Effector memory CD8-positive, alpha-beta T cell (primary cell): Measurements from ENCODE around the gene RAMP3.
"Not testable (repeated sequence)": the region's sequence is repeated elsewhere in the genome, so short reads cannot be mapped to it uniquely, and the experiment has no call there.

Source experiments
- ATAC-seq: fragments of 150-1000 bp; cut with Tn5 transposase; replicated peaks from 2 replicates; pipeline ENCODE4 v1.10.0; 2021; ENCODE audit warnings: mild to moderate bottlenecking, moderate library complexity
- DNase-seq, 3 experiments: peaks; one replicate each; pipeline ENCODE4 v3.0.0; 2021
- H3K27ac Mint-ChIP-seq, 2 donors: one replicate each; pipeline ENCODE4 v1.8.0; 2022; ENCODE audit warnings: mild to moderate bottlenecking in 2 of 2, mixed read lengths in 2 of 2, moderate library complexity in 2 of 2
- H3K27me3 Mint-ChIP-seq, 2 donors: one replicate each; pipeline ENCODE4 v1.8.0; 2022; ENCODE audit warnings: mixed read lengths in 2 of 2
- H3K36me3 Mint-ChIP-seq: one replicate; pipeline ENCODE4 v1.8.0; 2022; ENCODE audit warnings: mild to moderate bottlenecking, moderate library complexity, mixed read lengths; ENCODE audit not compliant: insufficient read depth
- H3K4me1 Mint-ChIP-seq, 2 donors: one replicate each; pipeline ENCODE4 v1.8.0; 2022; ENCODE audit warnings: low read depth in 2 of 2, mixed read lengths in 2 of 2
- H3K4me3 Mint-ChIP-seq, 2 donors: one replicate each; pipeline ENCODE4 v1.8.0; 2022; ENCODE audit warnings: mild to moderate bottlenecking in 2 of 2, mixed read lengths in 2 of 2, moderate library complexity in 2 of 2
- H3K9me3 Mint-ChIP-seq, 2 donors: one replicate each; pipeline ENCODE4 v1.8.0; 2022; ENCODE audit warnings: mixed read lengths in 2 of 2

The RAMP3 gene

DNA sequence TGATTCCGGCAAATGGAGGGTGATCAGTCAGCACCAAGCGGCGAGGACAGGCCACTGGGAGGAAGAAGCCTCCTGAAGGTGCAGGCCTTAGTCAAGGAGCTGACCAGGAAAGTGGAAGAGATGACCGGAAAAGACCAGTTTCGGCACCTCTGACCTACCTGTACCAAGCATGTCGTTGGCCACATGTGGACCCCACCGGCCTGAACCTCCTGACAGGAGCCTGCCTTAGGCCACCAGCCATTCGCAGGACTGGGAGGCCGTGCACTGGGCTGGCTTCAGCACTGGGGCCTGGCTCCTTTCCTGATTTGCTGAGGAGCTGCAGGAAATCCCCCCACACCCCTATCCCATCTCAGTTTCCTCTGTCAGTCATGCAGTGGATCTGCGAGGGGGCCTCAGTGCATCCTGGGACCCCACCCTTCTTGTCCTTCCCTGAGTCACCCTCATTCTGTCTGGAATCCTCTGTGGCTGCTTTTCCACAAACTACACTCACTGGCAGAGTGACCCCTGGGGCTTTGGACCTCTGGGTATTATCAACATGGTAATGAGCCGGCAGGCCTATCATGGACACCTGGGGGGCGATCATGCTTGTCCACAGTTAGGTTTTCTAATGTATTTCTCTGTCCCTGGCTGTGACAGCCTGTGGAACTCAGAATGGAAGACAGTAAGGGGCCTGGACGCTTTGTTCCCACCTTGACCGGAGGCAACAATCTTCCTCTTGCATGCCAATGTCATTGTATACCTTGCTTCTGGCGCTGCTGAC, 33.0 kb downstream of the RAMP3 start:
- no peaks in the 10 kb centered on the region for H3K9me3 Mint-ChIP-seq
- no peak overlapping the region for H3K27ac Mint-ChIP-seq
- H3K4me1 Mint-ChIP-seq: peaks cover 0 to 2% of the 10 kb centered on the region in 2 donors
- H3K4me3 Mint-ChIP-seq: no peak overlapping the region
- DNase-seq: no peak
- H3K36me3 Mint-ChIP-seq: no peaks in the 10 kb centered on the region
- no peak for ATAC-seq
- peaks cover 45 to 74% of the 10 kb centered on the region in 2 donors for H3K27me3 Mint-ChIP-seq

DNA sequence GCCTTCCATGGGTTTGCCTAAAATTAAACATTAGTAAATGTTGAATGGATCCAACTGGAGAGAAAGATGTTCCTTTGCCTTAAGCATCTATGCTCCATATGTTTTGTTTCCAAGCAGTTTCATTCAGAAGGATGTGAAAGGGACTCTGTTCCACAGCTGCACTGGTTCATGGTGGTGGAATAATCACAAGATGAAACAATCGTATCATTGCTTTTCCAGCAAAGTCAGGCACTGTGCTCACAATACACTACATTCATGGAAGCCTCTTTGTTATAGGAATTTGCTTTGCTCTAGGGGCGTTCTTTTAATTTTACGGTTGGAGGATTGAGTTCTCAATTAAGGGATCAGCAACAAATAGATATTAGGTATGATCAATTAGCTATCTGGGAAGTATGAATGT, 33.8 kb downstream of the RAMP3 start:
- DNase-seq (no peak), ATAC-seq (no peak)
- Mint-ChIP-seq H3K9me3 (no peaks in the 10 kb centered on the region), H3K4me1 (peaks cover 0 to 2% of the 10 kb centered on the region in 2 donors), H3K27me3 (peaks cover 49 to 73% of the 10 kb centered on the region in 2 donors), H3K36me3 (no peaks in the 10 kb centered on the region), H3K27ac (no peak overlapping the region), H3K4me3 (no peak overlapping the region)

GRCh38 chr7:45192621-45193041, 35.0 kb downstream of the RAMP3 start:
- no peak for ATAC-seq
- H3K9me3 Mint-ChIP-seq: no peaks in the 10 kb centered on the region
- H3K36me3 Mint-ChIP-seq: no peaks in the 10 kb centered on the region
- no peak overlapping the region for H3K27ac Mint-ChIP-seq
- peaks cover 51 to 74% of the 10 kb centered on the region in 2 donors for H3K27me3 Mint-ChIP-seq
- DNase-seq: no peak
- H3K4me1 Mint-ChIP-seq: peaks cover 0 to 2% of the 10 kb centered on the region in 2 donors
- H3K4me3 Mint-ChIP-seq: no peak overlapping the region

GRCh38 chr7:45193828-45194227, 36.2 kb downstream of the RAMP3 start:
- H3K4me1 Mint-ChIP-seq: peaks cover 0 to 2% of the 10 kb centered on the region in 2 donors
- H3K27ac Mint-ChIP-seq: no peak overlapping the region
- H3K9me3 Mint-ChIP-seq: no peaks in the 10 kb centered on the region
- peaks cover 56 to 78% of the 10 kb centered on the region in 2 donors for H3K27me3 Mint-ChIP-seq
- DNase-seq (no peak), ATAC-seq (no peak)
- H3K4me3 Mint-ChIP-seq: no peak overlapping the region
- no peaks in the 10 kb centered on the region for H3K36me3 Mint-ChIP-seq

DNA sequence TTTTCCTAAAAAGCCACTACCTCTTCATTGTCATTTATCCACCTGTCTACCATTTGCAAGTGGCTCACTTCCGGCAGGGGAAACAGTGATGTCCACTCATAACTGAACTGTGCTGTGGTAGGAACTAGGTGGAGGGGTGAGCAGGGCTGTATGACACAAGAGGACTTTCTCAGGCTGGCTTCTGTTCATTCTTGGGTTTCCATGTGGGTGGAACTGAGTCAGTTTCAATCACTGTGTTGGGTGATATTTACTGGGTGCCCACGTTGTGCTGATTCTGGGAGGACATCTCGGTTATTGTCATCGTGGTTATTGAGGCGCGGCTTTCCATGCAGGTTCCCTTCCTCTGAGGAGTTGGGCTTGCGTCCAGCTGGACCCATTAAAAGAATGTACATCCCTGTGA, 38.8 kb downstream of the RAMP3 start:
- Mint-ChIP-seq H3K4me1 (peaks cover 0 to 2% of the 10 kb centered on the region in 2 donors), H3K27ac (no peak overlapping the region), H3K36me3 (no peaks in the 10 kb centered on the region), H3K9me3 (no peaks in the 10 kb centered on the region), H3K27me3 (peaks cover 52 to 71% of the 10 kb centered on the region in 2 donors), H3K4me3 (no peak overlapping the region)
- no peak for DNase-seq
- no peak for ATAC-seq

GRCh38 chr7:45197461-45197860, 39.9 kb downstream of the RAMP3 start:
- DNase-seq (no peak), ATAC-seq (no peak)
- peaks cover 43 to 60% of the 10 kb centered on the region in 2 donors for H3K27me3 Mint-ChIP-seq
- no peak overlapping the region for H3K4me3 Mint-ChIP-seq
- H3K9me3 Mint-ChIP-seq: no peaks in the 10 kb centered on the region
- no peaks in the 10 kb centered on the region for H3K36me3 Mint-ChIP-seq
- H3K27ac Mint-ChIP-seq: no peak overlapping the region
- H3K4me1 Mint-ChIP-seq: peaks cover 0 to 2% of the 10 kb centered on the region in 2 donors

DNA sequence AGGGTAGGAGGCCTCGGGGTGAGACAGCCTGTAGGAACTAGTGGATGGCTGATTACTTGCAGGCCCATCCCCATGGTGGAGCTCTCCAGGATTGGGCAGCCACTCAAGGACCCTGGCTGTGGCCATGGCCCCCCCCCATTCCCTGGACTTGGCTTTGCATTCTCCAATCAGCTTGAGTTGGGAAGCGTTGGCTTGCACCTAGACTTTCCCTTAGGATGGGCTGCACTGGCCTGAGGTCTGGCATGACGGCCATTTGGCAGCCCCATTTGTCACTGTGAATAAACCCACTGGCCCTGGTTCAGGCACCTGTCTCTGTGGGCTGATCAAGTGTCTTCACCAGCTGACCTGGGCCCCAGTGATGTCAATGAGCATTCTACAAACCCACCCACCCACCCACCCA, 41.4 kb downstream of the RAMP3 start:
- no peak overlapping the region for H3K4me3 Mint-ChIP-seq
- no peaks in the 10 kb centered on the region for H3K4me1 Mint-ChIP-seq
- no peaks in the 10 kb centered on the region for H3K36me3 Mint-ChIP-seq
- H3K27me3 Mint-ChIP-seq: peaks cover 37 to 46% of the 10 kb centered on the region in 2 donors
- no peak for ATAC-seq
- DNase-seq: no peak
- H3K27ac Mint-ChIP-seq: no peak overlapping the region
- H3K9me3 Mint-ChIP-seq: no peaks in the 10 kb centered on the region

- Mint-ChIP-seq H3K9me3 (no peaks in the 10 kb centered on the region), H3K27ac (no peak overlapping the region), H3K27me3 (peaks cover 35 to 41% of the 10 kb centered on the region in 2 donors), H3K4me1 (peaks cover 0 to 3% of the 10 kb centered on the region in 2 donors), H3K36me3 (no peaks in the 10 kb centered on the region), H3K4me3 (no peak overlapping the region)
- no peak for ATAC-seq
- no peak for DNase-seq
Observed at GRCh38 chr7:45199506-45199905, 41.9 kb downstream of the RAMP3 start.

DNA sequence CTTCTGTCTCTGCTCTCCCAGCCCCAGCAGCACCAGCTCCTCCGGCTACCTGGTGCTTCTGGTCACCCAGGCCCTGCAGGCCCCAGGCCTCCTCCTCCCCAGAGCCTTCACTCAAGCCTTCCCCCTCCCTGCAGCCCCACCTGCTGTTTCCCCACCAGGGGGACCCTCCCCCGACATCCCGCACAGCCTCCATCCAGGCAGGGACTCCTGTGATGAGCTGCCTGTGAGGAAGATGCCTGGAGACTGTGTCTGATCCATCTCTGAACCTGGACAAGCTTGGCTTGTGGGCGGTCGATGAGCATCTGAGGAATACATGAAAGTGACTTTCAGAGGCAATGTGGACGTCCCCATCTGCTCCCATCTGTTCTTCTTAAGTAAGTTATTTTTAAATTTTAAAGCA, 45.0 kb downstream of the RAMP3 start:
- Mint-ChIP-seq H3K9me3 (no peaks in the 10 kb centered on the region), H3K27ac (no peak overlapping the region), H3K4me3 (no peak overlapping the region), H3K36me3 (no peaks in the 10 kb centered on the region), H3K27me3 (peaks cover 18 to 28% of the 10 kb centered on the region in 2 donors), H3K4me1 (peaks cover 0 to 9% of the 10 kb centered on the region in 2 donors)
- DNase-seq (no peak), ATAC-seq (no peak)

- DNase-seq: no peak
- Mint-ChIP-seq H3K36me3 (no peaks in the 10 kb centered on the region), H3K4me3 (no peak overlapping the region), H3K9me3 (no peaks in the 10 kb centered on the region), H3K4me1 (peaks cover 0 to 9% of the 10 kb centered on the region in 2 donors), H3K27me3 (peaks cover 16 to 25% of the 10 kb centered on the region in 2 donors), H3K27ac (no peak overlapping the region)
- no peak for ATAC-seq
Observed at GRCh38 chr7:45203036-45203435, 45.4 kb downstream of the RAMP3 start.

GRCh38 chr7:45203459-45203858, 45.9 kb downstream of the RAMP3 start:
- peaks cover 0 to 9% of the 10 kb centered on the region in 2 donors for H3K4me1 Mint-ChIP-seq
- no peak overlapping the region for H3K27ac Mint-ChIP-seq
- ATAC-seq (no peak), DNase-seq (no peak)
- H3K27me3 Mint-ChIP-seq: peaks cover 19 to 29% of the 10 kb centered on the region in 2 donors
- H3K9me3 Mint-ChIP-seq: no peaks in the 10 kb centered on the region
- no peak overlapping the region for H3K4me3 Mint-ChIP-seq
- no peaks in the 10 kb centered on the region for H3K36me3 Mint-ChIP-seq

DNA sequence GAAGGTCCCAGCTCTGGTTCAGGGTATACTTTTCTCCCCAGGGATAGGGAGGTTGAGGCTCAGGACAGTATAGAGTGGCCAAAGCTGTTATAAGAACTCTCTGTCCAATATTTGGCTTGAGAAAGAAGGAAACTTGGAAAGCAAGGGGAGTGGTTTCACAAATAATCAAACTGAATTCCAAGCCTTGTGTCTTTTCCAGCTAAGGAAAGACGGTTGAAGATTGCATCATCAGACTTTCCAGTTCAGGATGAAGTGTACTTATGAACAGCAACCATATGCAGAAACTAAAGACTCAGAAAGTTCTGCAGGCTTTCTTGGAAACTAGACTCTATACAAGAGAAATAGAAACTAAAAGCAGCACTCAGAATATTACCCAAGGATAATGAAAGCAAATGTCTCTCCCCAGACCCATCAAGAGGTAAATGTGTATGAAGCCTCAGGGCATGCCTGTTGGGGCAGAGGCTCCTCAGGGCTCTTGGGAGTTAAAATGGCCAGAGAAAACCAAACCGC, 46.4 kb downstream of the RAMP3 start:
- Mint-ChIP-seq H3K27me3 (peaks cover 24 to 34% of the 10 kb centered on the region in 2 donors), H3K36me3 (no peaks in the 10 kb centered on the region), H3K4me1 (peaks cover 0 to 9% of the 10 kb centered on the region in 2 donors), H3K27ac (no peak overlapping the region), H3K9me3 (no peaks in the 10 kb centered on the region), H3K4me3 (no peak overlapping the region)
- ATAC-seq (no peak), DNase-seq (no peak)

GRCh38 chr7:45206266-45206665, 48.7 kb downstream of the RAMP3 start:
- H3K36me3 Mint-ChIP-seq, ATAC-seq, H3K9me3 Mint-ChIP-seq, DNase-seq, H3K4me1 Mint-ChIP-seq, H3K4me3 Mint-ChIP-seq, H3K27ac Mint-ChIP-seq: not testable (repeated sequence)
- H3K27me3 Mint-ChIP-seq: peaks cover 27 to 40% of the 10 kb centered on the region in 2 donors

GRCh38 chr7:45209909-45210308, 52.3 kb downstream of the RAMP3 start:
- peaks cover 55 to 72% of the 10 kb centered on the region in 2 donors for H3K27me3 Mint-ChIP-seq

More at GRCh38 chr7:45209909-45210308, 52.3 kb downstream of the RAMP3 start:
- H3K27ac Mint-ChIP-seq, H3K36me3 Mint-ChIP-seq, ATAC-seq, H3K4me1 Mint-ChIP-seq, DNase-seq, H3K9me3 Mint-ChIP-seq, H3K4me3 Mint-ChIP-seq: not testable (repeated sequence)
